ENCODE results near the gene LRRK1.

- TF ChIP-seq CTCF (conservative IDR thresholded peaks at IDR 0.05) (peak; percentile 96), ZFX (IDR thresholded peaks at IDR 0.05) (no peak)
Observed at GRCh38 chr15:101014921-101015841, 96.0 kb downstream of the LRRK1 start.

Measured in C4-2B (cell line).